WTC11 (cell line): ENCODE data around the gene R3HCC1L. TPM values are rescaled to one million over a fixed set of nuclear protein-coding genes. Genes with fewer than 3 reads are reported as not detected.

Source experiments
- ATAC-seq: fragments of 200-7000 bp; cut with Tn5 transposase; 2 replicates; pipeline ENCODE4 v1.10.0; 2021; ENCODE audit warnings: mild to moderate bottlenecking, moderate library complexity
- CTCF ChIA-PET: fragments of 300-600 bp; sonication (Branson Sonifier 250); formaldehyde crosslinking; loops from one replicate; lab custom pipeline; 2021; ENCODE audit warnings: antibody characterized with exemption; lab: Charles Lee
- POLR2A ChIA-PET: fragments of 350-600 bp; sonication (Branson Sonifier 250); formaldehyde crosslinking; loops from one replicate; lab custom pipeline; 2021; ENCODE audit warnings: antibody characterized with exemption; lab: Charles Lee
- DNase-seq: peaks from one replicate; pipeline ENCODE4 v3.0.0; 2021; ENCODE audit warnings: low spot score
- H3K27ac Mint-ChIP-seq: 2 replicates; pipeline ENCODE4 v1.8.0; 2021; ENCODE audit warnings: mixed read lengths
- H3K27me3 Mint-ChIP-seq: 2 replicates; pipeline ENCODE4 v1.8.0; 2021; ENCODE audit warnings: low read depth, mild to moderate bottlenecking, moderate library complexity, mixed read lengths
- H3K36me3 Mint-ChIP-seq: 2 replicates; pipeline ENCODE4 v1.8.0; 2021; ENCODE audit warnings: mixed read lengths
- H3K4me1 Mint-ChIP-seq: 2 replicates; pipeline ENCODE4 v1.8.0; 2022; ENCODE audit warnings: mixed read lengths
- H3K4me3 Mint-ChIP-seq: 2 replicates; pipeline ENCODE4 v1.8.0; 2021; ENCODE audit warnings: mild to moderate bottlenecking, moderate library complexity, mixed read lengths
- H3K9me3 Mint-ChIP-seq: 2 replicates; pipeline ENCODE4 v1.8.0; 2021; ENCODE audit warnings: mixed read lengths
- EMX1 ChIP-seq: fragments of 250-450 bp; sonication (Bioruptor Pico); IDR thresholded peaks from 2 replicates; pipeline ENCODE4 v1.8.0; 2021; ENCODE audit warnings: mild to moderate bottlenecking
- FOXJ3 ChIP-seq: sonication (generic); formaldehyde crosslinking; IDR thresholded peaks from 2 replicates; pipeline ENCODE4 v1.9.0; 2021; ENCODE audit warnings: missing genetic modification reagents, mild to moderate bottlenecking, borderline replicate concordance
- FOXK1 ChIP-seq: sonication (generic); formaldehyde crosslinking; IDR thresholded peaks from 2 replicates; pipeline ENCODE4 v1.8.0; 2022; ENCODE audit warnings: mild to moderate bottlenecking, moderate library complexity, missing genetic modification reagents
- GTF2I ChIP-seq: fragments of 250-450 bp; sonication (Bioruptor Pico); conservative IDR thresholded peaks from 2 replicates; pipeline ENCODE4 v1.4.0; 2021; ENCODE audit warnings: mild to moderate bottlenecking
- JUN ChIP-seq: sonication (generic); formaldehyde crosslinking; IDR thresholded peaks from 2 replicates; pipeline ENCODE4 v1.8.0; 2023; ENCODE audit warnings: mild to moderate bottlenecking, missing genetic modification reagents
- MXD4 ChIP-seq: fragments of 250-450 bp; sonication (Bioruptor Pico); IDR thresholded peaks from 2 replicates; pipeline ENCODE4 v1.8.0; 2021; ENCODE audit warnings: mild to moderate bottlenecking, moderate library complexity, borderline replicate concordance
- MYBL2 ChIP-seq: sonication (generic); formaldehyde crosslinking; IDR thresholded peaks from 2 replicates; pipeline ENCODE4 v1.8.1; 2023; ENCODE audit warnings: mild to moderate bottlenecking, moderate library complexity, missing genetic modification reagents
- SMAD3 ChIP-seq: sonication (generic); formaldehyde crosslinking; IDR thresholded peaks from 2 replicates; pipeline ENCODE4 v1.8.0; 2022; ENCODE audit warnings: missing genetic modification reagents, mild to moderate bottlenecking, borderline replicate concordance
- SP1 ChIP-seq: sonication (generic); formaldehyde crosslinking; conservative IDR thresholded peaks from 2 replicates; pipeline ENCODE4 v1.8.1; 2022; ENCODE audit warnings: missing genetic modification reagents
- TEAD4 ChIP-seq: sonication (generic); formaldehyde crosslinking; IDR thresholded peaks from 2 replicates; pipeline ENCODE4 v1.8.0; 2022; ENCODE audit warnings: mild to moderate bottlenecking, missing genetic modification reagents
- TP53 ChIP-seq: sonication (generic); formaldehyde crosslinking; IDR thresholded peaks from 2 replicates; pipeline ENCODE4 v1.8.1; 2023; ENCODE audit warnings: mild to moderate bottlenecking, missing genetic modification reagents
- ZBTB21 ChIP-seq: sonication (generic); formaldehyde crosslinking; IDR thresholded peaks from 2 replicates; pipeline ENCODE4 v1.8.1; 2023; ENCODE audit warnings: mild to moderate bottlenecking, missing genetic modification reagents, borderline replicate concordance
- ZNF232 ChIP-seq: sonication (generic); formaldehyde crosslinking; IDR thresholded peaks from 2 replicates; pipeline ENCODE4 v1.8.0; 2022; ENCODE audit warnings: mild to moderate bottlenecking, missing genetic modification reagents
- ZNF263 ChIP-seq: sonication (generic); formaldehyde crosslinking; IDR thresholded peaks from 2 replicates; pipeline ENCODE4 v1.8.1; 2022; ENCODE audit warnings: low read depth, mild to moderate bottlenecking, moderate library complexity, missing genetic modification reagents
- ZNF317 ChIP-seq: sonication (generic); formaldehyde crosslinking; IDR thresholded peaks from 2 replicates; pipeline ENCODE4 v1.8.1; 2023; ENCODE audit warnings: low read depth, mild to moderate bottlenecking, moderate library complexity, missing genetic modification reagents, borderline replicate concordance
- total RNA-seq: library from RNA; stranded (reverse); gene quantifications from 3 replicates; pipeline ENCODE4 v1.2.3, GENCODE V29; 2021
- TF ChIP-seq, protein P1 (sequence below): sonication (generic); formaldehyde crosslinking; IDR thresholded peaks from 2 replicates; pipeline ENCODE4 v1.8.0; 2022; ENCODE audit warnings: missing genetic modification reagents
- TF ChIP-seq, protein P2 (sequence below): sonication (generic); formaldehyde crosslinking; IDR thresholded peaks from 2 replicates; pipeline ENCODE4 v1.8.0; 2023; ENCODE audit warnings: mild to moderate bottlenecking, missing genetic modification reagents
- TF ChIP-seq, protein P3 (sequence below): sonication (generic); formaldehyde crosslinking; IDR thresholded peaks from 2 replicates; pipeline ENCODE4 v1.8.1; 2022; ENCODE audit warnings: mild to moderate bottlenecking, moderate library complexity, missing genetic modification reagents
- TF ChIP-seq, protein P4 (sequence below): sonication (generic); formaldehyde crosslinking; conservative IDR thresholded peaks from 2 replicates; pipeline ENCODE4 v1.8.1; 2023; ENCODE audit warnings: mild to moderate bottlenecking, low read depth, missing genetic modification reagents, moderate library complexity
- TF ChIP-seq, protein P5 (sequence below): sonication (generic); formaldehyde crosslinking; IDR thresholded peaks from 2 replicates; pipeline ENCODE4 v1.8.1; 2022; ENCODE audit warnings: low read depth, mild to moderate bottlenecking, moderate library complexity, missing genetic modification reagents, borderline replicate concordance
- TF ChIP-seq, protein P6 (sequence below): sonication (generic); formaldehyde crosslinking; IDR thresholded peaks from 2 replicates; pipeline ENCODE4 v1.8.0; 2022; ENCODE audit warnings: mild to moderate bottlenecking, missing genetic modification reagents
- TF ChIP-seq, protein P7 (sequence below): fragments of 250-450 bp; sonication (Bioruptor Pico); IDR thresholded peaks from 2 replicates; pipeline ENCODE4 v2.1.2; 2022; ENCODE audit warnings: mild to moderate bottlenecking, moderate library complexity

The R3HCC1L gene
- total RNA-seq, 1 experiment from 2014 or later, result 14.7 TPM

DNA sequence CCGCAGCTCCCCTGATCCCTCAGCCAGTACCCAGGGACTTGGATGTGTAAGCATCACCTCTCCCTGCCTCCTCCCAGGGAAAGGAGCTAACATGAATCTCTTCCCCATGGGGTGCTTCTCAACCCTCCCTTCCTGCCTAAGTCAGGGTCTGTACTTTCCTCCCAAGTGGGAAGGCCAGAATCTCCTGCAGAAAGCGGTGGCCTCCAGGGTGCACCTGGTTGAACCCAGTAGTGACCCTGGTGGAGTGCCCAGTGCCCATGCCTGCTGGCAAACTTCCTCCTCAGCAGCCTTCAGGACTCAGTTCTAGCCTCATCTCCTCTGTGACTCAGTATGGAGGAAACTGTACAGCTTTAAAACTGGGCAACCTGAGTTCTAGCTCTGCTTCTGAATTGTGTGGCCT, 136.3 kb downstream of the R3HCC1L start:
- Mint-ChIP-seq H3K4me1 (peaks cover 38% of the 10 kb centered on the region), H3K36me3 (no peaks in the 10 kb centered on the region), H3K27ac (no peak overlapping the region), H3K9me3 (peaks cover 7% of the 10 kb centered on the region), H3K27me3 (peaks cover 27% of the 10 kb centered on the region), H3K4me3 (no peak overlapping the region)
- TF ChIP-seq GTF2I (CRISPR knock-in tag) (no peak), FOXJ3 (CRISPR knock-in tag) (no peak), ZNF317 (CRISPR knock-in tag) (no peak), SMAD3 (CRISPR knock-in tag) (no peak), ZNF232 (CRISPR knock-in tag) (no peak), TP53 (no peak), MXD4 (CRISPR knock-in tag) (no peak), ZNF263 (CRISPR knock-in tag) (no peak), JUN (CRISPR knock-in tag) (no peak)
- TF ChIP-seq, protein P1, sequence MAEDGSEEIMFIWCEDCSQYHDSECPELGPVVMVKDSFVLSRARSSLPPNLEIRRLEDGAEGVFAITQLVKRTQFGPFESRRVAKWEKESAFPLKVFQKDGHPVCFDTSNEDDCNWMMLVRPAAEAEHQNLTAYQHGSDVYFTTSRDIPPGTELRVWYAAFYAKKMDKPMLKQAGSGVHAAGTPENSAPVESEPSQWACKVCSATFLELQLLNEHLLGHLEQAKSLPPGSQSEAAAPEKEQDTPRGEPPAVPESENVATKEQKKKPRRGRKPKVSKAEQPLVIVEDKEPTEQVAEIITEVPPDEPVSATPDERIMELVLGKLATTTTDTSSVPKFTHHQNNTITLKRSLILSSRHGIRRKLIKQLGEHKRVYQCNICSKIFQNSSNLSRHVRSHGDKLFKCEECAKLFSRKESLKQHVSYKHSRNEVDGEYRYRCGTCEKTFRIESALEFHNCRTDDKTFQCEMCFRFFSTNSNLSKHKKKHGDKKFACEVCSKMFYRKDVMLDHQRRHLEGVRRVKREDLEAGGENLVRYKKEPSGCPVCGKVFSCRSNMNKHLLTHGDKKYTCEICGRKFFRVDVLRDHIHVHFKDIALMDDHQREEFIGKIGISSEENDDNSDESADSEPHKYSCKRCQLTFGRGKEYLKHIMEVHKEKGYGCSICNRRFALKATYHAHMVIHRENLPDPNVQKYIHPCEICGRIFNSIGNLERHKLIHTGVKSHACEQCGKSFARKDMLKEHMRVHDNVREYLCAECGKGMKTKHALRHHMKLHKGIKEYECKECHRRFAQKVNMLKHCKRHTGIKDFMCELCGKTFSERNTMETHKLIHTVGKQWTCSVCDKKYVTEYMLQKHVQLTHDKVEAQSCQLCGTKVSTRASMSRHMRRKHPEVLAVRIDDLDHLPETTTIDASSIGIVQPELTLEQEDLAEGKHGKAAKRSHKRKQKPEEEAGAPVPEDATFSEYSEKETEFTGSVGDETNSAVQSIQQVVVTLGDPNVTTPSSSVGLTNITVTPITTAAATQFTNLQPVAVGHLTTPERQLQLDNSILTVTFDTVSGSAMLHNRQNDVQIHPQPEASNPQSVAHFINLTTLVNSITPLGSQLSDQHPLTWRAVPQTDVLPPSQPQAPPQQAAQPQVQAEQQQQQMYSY (CRISPR knock-in tag), result no peak
- CTCF ChIA-PET, result interaction anchor here (1.4 to 13.7 kb wide), 2 partner anchors 8 to 38 kb away, joined by 6 to 204 read pairs; no protein-coding TSS in a partner anchor
- POLR2A ChIA-PET, result no interaction called here
- DNase-seq (no peak), ATAC-seq (no peak)

DNA sequence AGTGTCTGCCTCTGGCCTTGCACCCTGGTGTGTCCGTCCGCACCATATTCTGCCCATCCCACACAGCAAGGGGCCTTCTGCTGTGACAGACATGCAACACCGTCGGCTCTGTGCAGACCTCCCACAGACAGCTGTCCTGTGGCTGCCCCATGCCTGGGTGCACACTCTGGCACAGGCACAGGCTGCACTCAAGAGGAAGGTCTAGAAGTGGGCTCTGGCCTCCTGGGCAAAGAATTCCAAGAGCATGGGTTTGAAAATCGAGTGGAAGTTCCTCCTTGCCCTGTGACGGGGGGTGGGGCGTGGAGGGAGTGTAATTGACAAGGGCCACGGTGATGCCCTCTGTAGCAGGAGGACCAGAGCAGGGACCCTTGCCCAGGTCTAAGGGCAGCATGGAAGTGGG, 137.8 kb downstream of the R3HCC1L start:
- H3K4me3 Mint-ChIP-seq, result no peak overlapping the region
- no peak overlapping the region for H3K27ac Mint-ChIP-seq
- no peaks in the 10 kb centered on the region for H3K36me3 Mint-ChIP-seq
- H3K27me3 Mint-ChIP-seq, result peaks cover 21% of the 10 kb centered on the region
- no peak for DNase-seq
- H3K4me1 Mint-ChIP-seq, result peaks cover 33% of the 10 kb centered on the region
- no peak for ATAC-seq
- peaks cover 9% of the 10 kb centered on the region for H3K9me3 Mint-ChIP-seq
- CTCF ChIA-PET, result interaction anchor here (1.3 to 13.7 kb wide), 4 partner anchors 10 to 153 kb away, joined by 6 to 204 read pairs (median 6); no protein-coding TSS in a partner anchor
- POLR2A ChIA-PET, result no interaction called here
- TF ChIP-seq, protein P2, sequence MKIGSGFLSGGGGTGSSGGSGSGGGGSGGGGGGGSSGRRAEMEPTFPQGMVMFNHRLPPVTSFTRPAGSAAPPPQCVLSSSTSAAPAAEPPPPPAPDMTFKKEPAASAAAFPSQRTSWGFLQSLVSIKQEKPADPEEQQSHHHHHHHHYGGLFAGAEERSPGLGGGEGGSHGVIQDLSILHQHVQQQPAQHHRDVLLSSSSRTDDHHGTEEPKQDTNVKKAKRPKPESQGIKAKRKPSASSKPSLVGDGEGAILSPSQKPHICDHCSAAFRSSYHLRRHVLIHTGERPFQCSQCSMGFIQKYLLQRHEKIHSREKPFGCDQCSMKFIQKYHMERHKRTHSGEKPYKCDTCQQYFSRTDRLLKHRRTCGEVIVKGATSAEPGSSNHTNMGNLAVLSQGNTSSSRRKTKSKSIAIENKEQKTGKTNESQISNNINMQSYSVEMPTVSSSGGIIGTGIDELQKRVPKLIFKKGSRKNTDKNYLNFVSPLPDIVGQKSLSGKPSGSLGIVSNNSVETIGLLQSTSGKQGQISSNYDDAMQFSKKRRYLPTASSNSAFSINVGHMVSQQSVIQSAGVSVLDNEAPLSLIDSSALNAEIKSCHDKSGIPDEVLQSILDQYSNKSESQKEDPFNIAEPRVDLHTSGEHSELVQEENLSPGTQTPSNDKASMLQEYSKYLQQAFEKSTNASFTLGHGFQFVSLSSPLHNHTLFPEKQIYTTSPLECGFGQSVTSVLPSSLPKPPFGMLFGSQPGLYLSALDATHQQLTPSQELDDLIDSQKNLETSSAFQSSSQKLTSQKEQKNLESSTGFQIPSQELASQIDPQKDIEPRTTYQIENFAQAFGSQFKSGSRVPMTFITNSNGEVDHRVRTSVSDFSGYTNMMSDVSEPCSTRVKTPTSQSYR (CRISPR knock-in tag), result no peak
- TF ChIP-seq SP1 (CRISPR knock-in tag) (no peak), ZBTB21 (CRISPR knock-in tag) (no peak), EMX1 (CRISPR knock-in tag) (no peak), MXD4 (CRISPR knock-in tag) (no peak), MYBL2 (CRISPR knock-in tag) (no peak), FOXK1 (CRISPR knock-in tag) (no peak), TEAD4 (no peak)
- TF ChIP-seq, protein P3, sequence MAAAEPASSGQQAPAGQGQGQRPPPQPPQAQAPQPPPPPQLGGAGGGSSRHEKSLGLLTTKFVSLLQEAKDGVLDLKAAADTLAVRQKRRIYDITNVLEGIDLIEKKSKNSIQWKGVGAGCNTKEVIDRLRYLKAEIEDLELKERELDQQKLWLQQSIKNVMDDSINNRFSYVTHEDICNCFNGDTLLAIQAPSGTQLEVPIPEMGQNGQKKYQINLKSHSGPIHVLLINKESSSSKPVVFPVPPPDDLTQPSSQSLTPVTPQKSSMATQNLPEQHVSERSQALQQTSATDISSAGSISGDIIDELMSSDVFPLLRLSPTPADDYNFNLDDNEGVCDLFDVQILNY (CRISPR knock-in tag), result no peak
- TF ChIP-seq, protein P4, sequence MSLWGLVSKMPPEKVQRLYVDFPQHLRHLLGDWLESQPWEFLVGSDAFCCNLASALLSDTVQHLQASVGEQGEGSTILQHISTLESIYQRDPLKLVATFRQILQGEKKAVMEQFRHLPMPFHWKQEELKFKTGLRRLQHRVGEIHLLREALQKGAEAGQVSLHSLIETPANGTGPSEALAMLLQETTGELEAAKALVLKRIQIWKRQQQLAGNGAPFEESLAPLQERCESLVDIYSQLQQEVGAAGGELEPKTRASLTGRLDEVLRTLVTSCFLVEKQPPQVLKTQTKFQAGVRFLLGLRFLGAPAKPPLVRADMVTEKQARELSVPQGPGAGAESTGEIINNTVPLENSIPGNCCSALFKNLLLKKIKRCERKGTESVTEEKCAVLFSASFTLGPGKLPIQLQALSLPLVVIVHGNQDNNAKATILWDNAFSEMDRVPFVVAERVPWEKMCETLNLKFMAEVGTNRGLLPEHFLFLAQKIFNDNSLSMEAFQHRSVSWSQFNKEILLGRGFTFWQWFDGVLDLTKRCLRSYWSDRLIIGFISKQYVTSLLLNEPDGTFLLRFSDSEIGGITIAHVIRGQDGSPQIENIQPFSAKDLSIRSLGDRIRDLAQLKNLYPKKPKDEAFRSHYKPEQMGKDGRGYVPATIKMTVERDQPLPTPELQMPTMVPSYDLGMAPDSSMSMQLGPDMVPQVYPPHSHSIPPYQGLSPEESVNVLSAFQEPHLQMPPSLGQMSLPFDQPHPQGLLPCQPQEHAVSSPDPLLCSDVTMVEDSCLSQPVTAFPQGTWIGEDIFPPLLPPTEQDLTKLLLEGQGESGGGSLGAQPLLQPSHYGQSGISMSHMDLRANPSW (CRISPR knock-in tag), result no peak
- TF ChIP-seq, protein P5, sequence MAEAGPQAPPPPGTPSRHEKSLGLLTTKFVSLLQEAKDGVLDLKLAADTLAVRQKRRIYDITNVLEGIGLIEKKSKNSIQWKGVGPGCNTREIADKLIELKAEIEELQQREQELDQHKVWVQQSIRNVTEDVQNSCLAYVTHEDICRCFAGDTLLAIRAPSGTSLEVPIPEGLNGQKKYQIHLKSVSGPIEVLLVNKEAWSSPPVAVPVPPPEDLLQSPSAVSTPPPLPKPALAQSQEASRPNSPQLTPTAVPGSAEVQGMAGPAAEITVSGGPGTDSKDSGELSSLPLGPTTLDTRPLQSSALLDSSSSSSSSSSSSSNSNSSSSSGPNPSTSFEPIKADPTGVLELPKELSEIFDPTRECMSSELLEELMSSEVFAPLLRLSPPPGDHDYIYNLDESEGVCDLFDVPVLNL, result no peak
- TF ChIP-seq, protein P6, sequence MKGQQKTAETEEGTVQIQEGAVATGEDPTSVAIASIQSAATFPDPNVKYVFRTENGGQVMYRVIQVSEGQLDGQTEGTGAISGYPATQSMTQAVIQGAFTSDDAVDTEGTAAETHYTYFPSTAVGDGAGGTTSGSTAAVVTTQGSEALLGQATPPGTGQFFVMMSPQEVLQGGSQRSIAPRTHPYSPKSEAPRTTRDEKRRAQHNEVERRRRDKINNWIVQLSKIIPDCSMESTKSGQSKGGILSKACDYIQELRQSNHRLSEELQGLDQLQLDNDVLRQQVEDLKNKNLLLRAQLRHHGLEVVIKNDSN (CRISPR knock-in tag), result no peak
- TF ChIP-seq, protein P7, sequence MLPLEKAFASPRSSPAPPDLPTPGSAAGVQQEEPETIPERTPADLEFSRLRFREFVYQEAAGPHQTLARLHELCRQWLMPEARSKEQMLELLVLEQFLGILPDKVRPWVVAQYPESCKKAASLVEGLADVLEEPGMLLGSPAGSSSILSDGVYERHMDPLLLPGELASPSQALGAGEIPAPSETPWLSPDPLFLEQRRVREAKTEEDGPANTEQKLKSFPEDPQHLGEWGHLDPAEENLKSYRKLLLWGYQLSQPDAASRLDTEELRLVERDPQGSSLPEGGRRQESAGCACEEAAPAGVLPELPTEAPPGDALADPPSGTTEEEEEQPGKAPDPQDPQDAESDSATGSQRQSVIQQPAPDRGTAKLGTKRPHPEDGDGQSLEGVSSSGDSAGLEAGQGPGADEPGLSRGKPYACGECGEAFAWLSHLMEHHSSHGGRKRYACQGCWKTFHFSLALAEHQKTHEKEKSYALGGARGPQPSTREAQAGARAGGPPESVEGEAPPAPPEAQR, result no peak
